GM13977 (cell line): ENCODE measurements around the gene CPNE9.

Experiments
- DNase-seq: peaks from one replicate; pipeline ENCODE4 v3.0.0; 2012; ENCODE audit warnings: low spot score
- CTCF ChIP-seq: IDR thresholded peaks from 2 replicates; pipeline ENCODE4 v1.5.1; 2012; ENCODE audit warnings: mild to moderate bottlenecking, control low read depth; ENCODE audit not compliant: insufficient read depth; ENCODE audit errors: extremely low read depth, missing control alignments
- in situ Hi-C: fragments of 300-500 bp; cut with MboI; formaldehyde crosslinking; loops from one replicate; pipeline ENCODE4 v1.12.0; 2022; ENCODE audit warnings: low sequenced_read_pairs, low pct_unique_long_range_greater_than_20kb, mixed read lengths, inconsistent platforms; ENCODE audit not compliant: unreplicated experiment

The CPNE9 gene

GRCh38 chr3:9710174-9710739 lies 6.6 kb downstream of the CPNE9 start:
- TF ChIP-seq CTCF = no peak
- in situ Hi-C loops = no loop called here
- no peak for DNase-seq

GRCh38 chr3:9712415-9712814 lies 8.8 kb downstream of the CPNE9 start:
- in situ Hi-C loops = no loop called here
- no peak for DNase-seq
- TF ChIP-seq CTCF = no peak

- no peak for TF ChIP-seq CTCF
- no peak for DNase-seq
- in situ Hi-C loops = no loop called here
These were observed 9.5 kb downstream of the CPNE9 start for GRCh38 chr3:9713142-9713541.

- TF ChIP-seq CTCF = no peak
- in situ Hi-C loops = no loop called here
- DNase-seq = no peak
These were observed 11.5 kb downstream of the CPNE9 start for GRCh38 chr3:9715136-9715535.

- in situ Hi-C loops = no loop called here
- TF ChIP-seq CTCF = peak; percentile 27
- DNase-seq = no peak
These were observed 12.3 kb downstream of the CPNE9 start for GRCh38 chr3:9715764-9716437.

GRCh38 chr3:9716801-9717555 lies 13.3 kb downstream of the CPNE9 start:
- TF ChIP-seq CTCF = no peak
- DNase-seq = no peak
- in situ Hi-C loops = no loop called here
